Keratinocyte (primary cell): ENCODE results near the gene IFI27L2. TPM values are rescaled to one million over a fixed set of nuclear protein-coding genes. Genes with fewer than 3 reads are reported as not detected.
A peak's percentile ranks its signal among the peaks of the same experiment; 100 is the strongest.

Experiments used
- DNase-seq: peaks from one replicate; pipeline ENCODE4 v3.0.0-alpha.2; 2011; ENCODE audit warnings: low read depth, missing footprints, low spot score
- FAIRE-seq: peaks from 2 replicates; lab custom pipeline; 2011; peaks lifted over from hg19 to GRCh38; lab: Jason Lieb, UNC
- H2AFZ ChIP-seq: 2 replicates; pipeline ENCODE4 v1.6.0; 2012; ENCODE audit warnings: low read length, control low read depth, inconsistent platforms; ENCODE audit not compliant: control insufficient read depth
- H3K27ac ChIP-seq: 2 replicates; pipeline ENCODE4 v1.5.1; 2011; ENCODE audit warnings: low read length; ENCODE audit not compliant: control insufficient read depth, insufficient read depth
- H3K27me3 ChIP-seq: 3 replicates; pipeline ENCODE4 v1.6.0; 2011; ENCODE audit warnings: low read length; ENCODE audit not compliant: control insufficient read depth, insufficient read depth; ENCODE audit errors: extremely low read depth
- H3K36me3 ChIP-seq, 2 experiments: 2 replicates in 1 of 2; 3 replicates in 1 of 2; pipeline ENCODE4 v1.5.1; 2011; ENCODE audit warnings: low read length in 2 of 2, mild to moderate bottlenecking in 1 of 2; ENCODE audit not compliant: control insufficient read depth in 2 of 2, insufficient read depth in 2 of 2; ENCODE audit errors: extremely low read depth in 1 of 2
- H3K4me1 ChIP-seq: 3 replicates; pipeline ENCODE4 v1.5.1; 2011; ENCODE audit warnings: low read length; ENCODE audit not compliant: control insufficient read depth, insufficient read depth; ENCODE audit errors: extremely low read depth
- H3K4me2 ChIP-seq: 3 replicates; pipeline ENCODE4 v1.6.0; 2011; ENCODE audit warnings: low read depth, low read length; ENCODE audit not compliant: control insufficient read depth, insufficient read depth; ENCODE audit errors: extremely low read depth
- H3K4me3 ChIP-seq, 3 experiments: fragments of 200-600 bp in 1 of 3; sonication (generic) in 1 of 3; 2 replicates in 2 of 3; 3 replicates in 1 of 3; pipeline ENCODE4 v1.5.1; 2011 to 2016; ENCODE audit warnings: low read length in 3 of 3, mild to moderate bottlenecking in 3 of 3, control low read depth in 2 of 3, inconsistent platforms in 1 of 3, low read depth in 1 of 3, mixed read lengths in 1 of 3, mixed run types in 1 of 3, moderate library complexity in 1 of 3; ENCODE audit not compliant: control insufficient read depth in 2 of 3, insufficient read depth in 2 of 3; ENCODE audit errors: extremely low read depth in 1 of 3
- H3K79me2 ChIP-seq: 2 replicates; pipeline ENCODE4 v1.6.0; 2012; ENCODE audit warnings: low read length; ENCODE audit not compliant: control insufficient read depth, insufficient read depth
- H3K9ac ChIP-seq: 3 replicates; pipeline ENCODE4 v1.6.0; 2011; ENCODE audit warnings: low read length; ENCODE audit not compliant: control insufficient read depth, insufficient read depth; ENCODE audit errors: extremely low read depth
- H3K9me1 ChIP-seq: 3 replicates; pipeline ENCODE4 v1.6.0; 2011; ENCODE audit warnings: low read length; ENCODE audit not compliant: control insufficient read depth, insufficient read depth; ENCODE audit errors: extremely low read depth
- H3K9me3 ChIP-seq: 2 replicates; pipeline ENCODE4 v1.5.1; 2012; ENCODE audit warnings: low read depth, low read length; ENCODE audit not compliant: control insufficient read depth
- H4K20me1 ChIP-seq: 3 replicates; pipeline ENCODE4 v1.6.0; 2011; ENCODE audit warnings: low read length; ENCODE audit not compliant: control insufficient read depth, insufficient read depth; ENCODE audit errors: extremely low read depth
- CTCF ChIP-seq, 3 experiments: IDR thresholded peaks in 1 of 3; conservative IDR thresholded peaks in 1 of 3; optimal IDR thresholded peaks in 1 of 3; 2 replicates in 2 of 3; 3 replicates in 1 of 3; pipeline versions ENCODE3 to v1.5.1; 2011; ENCODE audit warnings: low read length in 3 of 3, mild to moderate bottlenecking in 3 of 3, moderate library complexity in 2 of 3, control low read depth in 1 of 3, inconsistent platforms in 1 of 3; ENCODE audit not compliant: insufficient read depth in 2 of 3; ENCODE audit errors: extremely low read depth in 1 of 3
- EZH2 ChIP-seq: IDR thresholded peaks from one replicate; pipeline ENCODE4 v1.6.1; 2012; ENCODE audit warnings: inconsistent platforms, mild to moderate bottlenecking, low read length, moderate library complexity
- dilution Hi-C: fragments of 300-500 bp; cut with MboI; formaldehyde crosslinking; loops from one replicate; pipeline ENCODE4 v1.7.0; 2020; ENCODE audit warnings: low sequenced_read_pairs; ENCODE audit not compliant: extremely low pct_ligation_motif_present
- polyA plus RNA-seq, 5 experiments: library from polyadenylated mRNA; depleted of rRNA in 3 of 5; stranded (reverse) in 3 of 5; stranded (forward) in 1 of 5; unstranded in 1 of 5; fragments of >200 nt; gene quantifications; 1 replicate in 1 of 5; 2 replicates in 3 of 5; 3 replicates in 1 of 5; pipeline versions ENCODE4 v1.2.1 to v1.2.3, GENCODE V29; 2011 to 2012; ENCODE audit warnings: missing spikeins in 2 of 5, low read depth in 1 of 5, low replicate concordance in 1 of 5

Gene IFI27L2
- polyA plus RNA-seq, 1 donor (not counting 4 experiments of a cell fraction or from before 2014, with no cell fraction given) = 67.5 TPM

DNA sequence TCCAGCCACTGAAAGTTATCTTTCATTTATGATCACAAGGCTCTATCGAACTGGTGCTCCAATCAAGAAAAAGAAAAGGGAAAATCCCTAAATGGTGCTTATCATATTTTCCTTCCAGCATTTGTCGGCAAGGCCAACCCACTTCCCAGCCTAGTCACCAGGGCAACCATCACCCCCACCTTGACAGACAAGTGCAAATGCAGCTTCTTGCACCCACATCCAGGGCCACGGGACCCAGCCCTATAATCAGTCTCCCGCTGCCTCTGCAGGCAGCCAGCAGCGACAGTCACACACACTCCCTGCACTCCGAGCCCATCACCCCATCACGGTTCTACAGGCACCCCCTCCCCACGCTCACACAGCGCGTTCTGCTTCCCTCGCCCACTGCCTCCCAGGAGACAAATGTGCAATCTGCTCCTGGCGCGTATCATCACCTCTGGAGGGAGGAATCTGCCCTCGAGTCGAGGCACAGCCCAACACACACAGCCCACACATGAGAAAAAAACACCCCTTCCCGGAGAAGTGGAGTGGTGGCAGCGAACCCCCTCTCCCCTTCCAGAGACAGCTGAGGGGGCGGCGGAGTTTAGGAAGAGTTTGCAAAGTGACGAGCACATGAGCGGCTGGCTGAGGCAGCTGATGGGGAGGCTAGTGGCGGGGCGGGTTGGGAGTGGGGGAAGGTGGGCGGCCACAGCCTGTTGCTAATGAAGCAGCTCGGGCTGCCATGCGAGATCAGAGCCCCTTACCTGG lies 35.5 kb upstream of the IFI27L2 start:
- Histone ChIP-seq H3K27ac (no peak overlapping the region), H3K36me3 (no peaks in the 10 kb centered on the region), H3K4me3 (no peak overlapping the region), H3K27me3 (peaks cover 9% of the 10 kb centered on the region), H3K9me1 (no peaks in the 10 kb centered on the region), H3K4me2 (no peak overlapping the region), H3K9me3 (no peaks in the 10 kb centered on the region), H3K79me2 (no peaks in the 10 kb centered on the region), H3K9ac (no peak overlapping the region), H2AFZ (peak overlapping the region; percentile 7), H4K20me1 (no peaks in the 10 kb centered on the region), H3K4me1 (no peaks in the 10 kb centered on the region)
- DNase-seq (no peak), FAIRE-seq (no peak)
- dilution Hi-C loops = no loop called here
- TF ChIP-seq CTCF (optimal IDR thresholded peaks at IDR 0.05 in 1 of 3, IDR thresholded peaks at IDR 0.05 in 1 of 3, conservative IDR thresholded peaks at IDR 0.05 in 1 of 3; ENCODE audit: extremely low read depth in 1 of 3, insufficient read depth in 2 of 3, low read length in 3 of 3) (no peak), EZH2 (no peak)

DNA sequence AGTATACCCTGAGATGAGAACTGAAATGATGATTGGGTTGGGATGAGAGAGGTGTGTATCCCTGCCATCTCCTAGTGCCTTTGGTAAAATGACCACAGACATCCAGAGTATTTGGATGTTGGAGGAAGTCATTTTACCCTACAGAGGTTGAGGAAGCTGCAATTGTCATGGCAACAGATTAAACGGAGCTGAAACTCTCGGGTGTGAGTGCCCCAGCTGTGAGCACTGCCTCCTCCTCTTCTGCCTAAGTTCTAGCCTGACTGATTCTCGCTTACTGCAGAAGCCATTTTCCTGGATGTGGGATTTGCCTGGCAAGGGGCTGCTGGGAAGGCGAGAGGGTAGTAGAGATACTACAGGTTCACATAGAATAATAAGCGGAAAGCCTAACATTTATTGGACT lies 34.4 kb upstream of the IFI27L2 start:
- dilution Hi-C loops = no loop called here
- TF ChIP-seq CTCF (optimal IDR thresholded peaks at IDR 0.05 in 1 of 3, IDR thresholded peaks at IDR 0.05 in 1 of 3, conservative IDR thresholded peaks at IDR 0.05 in 1 of 3; ENCODE audit: extremely low read depth in 1 of 3, insufficient read depth in 2 of 3, low read length in 3 of 3) (no peak), EZH2 (no peak)
- Histone ChIP-seq H3K36me3 (no peaks in the 10 kb centered on the region), H3K9ac (no peak overlapping the region), H2AFZ (no peak overlapping the region), H4K20me1 (no peaks in the 10 kb centered on the region), H3K27ac (no peak overlapping the region), H3K4me2 (no peak overlapping the region), H3K79me2 (no peaks in the 10 kb centered on the region), H3K9me3 (no peaks in the 10 kb centered on the region), H3K27me3 (peaks cover 9% of the 10 kb centered on the region), H3K4me3 (no peak overlapping the region), H3K9me1 (no peaks in the 10 kb centered on the region), H3K4me1 (no peaks in the 10 kb centered on the region)
- DNase-seq = no peak
- no peak for FAIRE-seq
